OCI-M2 (cell line): ENCODE results near the gene ITGBL1.
"Not testable (repeated sequence)": the region's sequence is repeated elsewhere in the genome, so short reads cannot be mapped to it uniquely, and the experiment has no call there.

ENCODE experiments used
- DNase-seq: peaks from one replicate; lab custom pipeline; 2025; ENCODE audit not compliant: unreplicated experiment; lab: John Stamatoyannopoulos, UW

Gene ITGBL1

DNA sequence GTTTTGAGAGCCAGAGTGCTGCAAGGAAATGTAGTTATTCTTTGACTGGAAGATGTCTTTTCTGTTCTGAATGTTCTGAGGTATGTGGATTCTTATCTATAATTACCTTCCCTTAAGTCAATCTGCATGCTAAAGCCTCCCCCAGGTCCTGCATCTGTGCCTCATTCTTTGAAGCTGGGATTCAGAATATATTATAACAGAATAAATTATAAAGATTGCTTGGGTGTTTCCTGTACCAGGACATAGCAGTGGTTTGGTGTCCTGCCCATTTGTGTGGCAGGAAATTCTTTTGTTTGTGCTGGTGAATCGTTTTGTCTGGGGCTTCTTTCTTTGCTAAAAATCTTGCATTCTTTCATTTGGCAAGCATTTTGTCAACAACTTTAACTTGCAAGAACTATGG lies 60.2 kb downstream of the ITGBL1 start:
- DNase-seq, result no peak

DNA sequence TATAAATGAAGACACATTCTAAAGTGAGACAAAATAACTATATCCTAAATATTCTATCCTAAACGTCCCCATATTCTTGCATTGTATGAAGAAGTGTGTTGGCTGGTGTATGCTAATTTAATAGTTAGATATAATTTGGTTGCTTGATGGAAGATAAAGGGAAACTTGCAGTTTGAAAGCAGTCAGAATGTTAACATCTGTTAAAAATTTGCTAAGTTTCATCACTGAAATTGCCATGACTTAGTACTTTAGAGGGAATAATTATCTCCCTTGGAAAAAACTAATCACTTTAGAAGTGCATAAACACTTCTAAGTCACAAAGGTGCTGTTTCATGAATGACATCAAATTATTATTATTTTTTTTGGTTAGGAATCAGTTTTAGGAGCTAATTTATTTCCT lies 61.6 kb downstream of the ITGBL1 start:
- no peak for DNase-seq

DNA sequence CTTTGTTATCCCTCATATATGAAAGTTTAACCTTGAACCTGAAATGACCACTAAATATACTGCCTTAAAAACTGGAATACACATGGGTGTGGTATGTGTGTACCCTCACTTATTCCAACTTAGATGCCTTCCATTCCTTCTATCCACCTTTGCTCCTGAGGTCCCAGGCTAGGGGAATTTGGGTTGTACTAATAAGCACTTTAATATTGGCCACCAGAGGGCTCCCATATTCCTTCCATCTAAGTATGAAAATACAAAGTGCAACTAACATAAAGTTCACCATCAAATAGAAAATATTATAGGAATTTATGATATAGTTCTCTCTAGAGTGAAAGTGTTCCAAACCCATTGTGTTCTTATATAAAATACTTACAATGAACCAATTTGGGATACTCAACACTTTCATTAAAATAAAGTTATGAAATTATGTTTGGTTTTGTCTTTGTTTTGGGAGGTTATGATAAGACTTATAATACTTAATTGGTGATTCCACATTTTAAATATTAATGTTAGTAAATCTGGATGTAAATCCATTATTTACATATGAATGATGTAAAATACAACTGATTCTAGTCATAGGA lies 62.3 kb downstream of the ITGBL1 start:
- DNase-seq, result no peak

DNA sequence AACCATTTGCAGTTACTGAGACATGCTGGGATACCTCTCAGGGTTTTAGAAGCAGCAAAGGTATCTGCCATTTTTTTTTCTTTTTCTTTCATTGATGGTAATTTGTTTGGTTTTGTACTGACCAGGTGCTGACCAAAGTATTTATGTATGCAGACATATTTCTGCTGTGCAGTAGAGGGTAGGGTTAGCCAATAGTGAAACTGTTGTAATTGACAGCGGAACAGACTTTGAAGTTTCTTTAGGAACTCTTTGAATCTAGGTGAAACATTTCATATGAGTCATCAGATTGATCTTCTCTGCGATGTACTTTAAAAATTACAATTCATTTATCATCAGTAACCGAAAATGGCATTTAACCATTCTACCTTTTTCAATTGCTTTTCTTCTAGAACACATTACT lies 63.0 kb downstream of the ITGBL1 start:
- no peak for DNase-seq

DNA sequence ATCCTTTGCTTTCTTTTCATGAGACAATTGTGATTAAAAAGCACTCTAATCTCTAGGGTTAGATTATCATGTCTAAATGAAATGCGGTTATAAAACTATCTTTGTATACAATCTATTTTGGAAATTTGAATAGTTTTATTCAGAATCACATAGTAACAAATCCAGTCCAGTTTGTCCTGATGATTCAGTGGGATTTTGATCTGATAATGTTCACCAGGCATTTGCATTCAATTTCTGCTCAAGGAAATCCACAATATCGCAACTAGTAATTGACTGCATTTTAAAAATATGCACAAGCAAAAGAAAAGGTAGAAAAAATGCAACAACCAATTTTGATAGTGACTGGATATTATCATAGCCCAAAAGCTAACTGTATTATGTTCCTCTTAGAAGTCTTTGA lies 63.8 kb downstream of the ITGBL1 start:
- no peak for DNase-seq

DNA sequence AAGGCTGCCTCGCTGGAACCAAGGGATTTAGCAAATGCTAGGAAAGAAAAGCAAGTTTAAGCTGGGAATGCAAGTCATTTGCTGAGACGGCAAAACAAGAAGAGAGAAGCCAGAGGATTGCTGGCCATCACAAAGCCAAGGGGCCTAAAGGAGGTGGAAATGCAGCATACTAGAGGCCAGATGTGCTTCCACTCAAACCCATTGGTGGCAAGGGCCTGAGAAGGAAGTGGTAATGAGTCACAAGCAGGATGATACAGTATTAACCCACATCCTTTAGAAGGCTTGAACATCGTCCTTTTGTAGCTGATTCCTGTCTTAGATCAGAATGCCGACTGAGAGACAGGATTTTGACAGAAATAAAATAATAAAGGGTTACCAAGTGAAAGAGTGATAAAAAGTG lies 68.2 kb downstream of the ITGBL1 start:
- no peak for DNase-seq

DNA sequence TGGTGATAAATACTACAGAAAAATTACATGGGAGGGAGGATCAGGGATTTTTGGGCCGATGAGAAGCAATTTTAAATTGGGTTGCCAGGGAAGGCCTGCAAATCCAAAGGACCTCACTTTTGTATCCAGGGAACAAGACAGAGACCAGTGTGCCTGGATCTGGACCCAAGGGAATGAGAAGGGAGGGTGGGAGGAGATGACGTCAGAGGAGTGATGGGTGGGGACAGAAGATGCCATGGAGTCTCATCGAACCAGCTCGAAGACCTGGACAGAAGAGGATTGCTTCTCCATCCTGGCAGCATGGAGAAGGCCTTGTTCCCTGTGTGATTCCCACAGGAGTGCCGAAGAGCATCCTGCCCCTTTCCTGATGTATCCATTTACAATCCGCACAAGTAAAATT lies 68.9 kb downstream of the ITGBL1 start:
- no peak for DNase-seq

DNA sequence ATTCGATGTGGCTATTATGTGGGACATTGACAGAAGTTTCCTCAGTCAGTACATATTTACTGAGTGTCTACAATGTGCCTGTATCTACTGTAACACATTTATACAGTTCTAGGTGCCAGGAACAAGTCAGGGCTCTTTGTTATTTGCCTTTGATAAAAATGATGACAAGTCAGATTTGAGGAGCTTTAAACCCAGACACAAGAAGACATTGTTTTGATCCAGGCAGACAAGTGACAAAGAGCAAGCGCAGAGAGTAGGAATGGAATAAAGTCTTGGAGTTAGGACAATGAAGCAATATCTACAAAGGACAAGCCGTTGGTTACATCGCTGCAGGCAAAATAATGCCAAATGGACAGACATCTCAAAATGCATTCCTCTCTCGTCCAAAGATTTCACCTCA lies 70.1 kb downstream of the ITGBL1 start:
- DNase-seq, result no peak

DNA sequence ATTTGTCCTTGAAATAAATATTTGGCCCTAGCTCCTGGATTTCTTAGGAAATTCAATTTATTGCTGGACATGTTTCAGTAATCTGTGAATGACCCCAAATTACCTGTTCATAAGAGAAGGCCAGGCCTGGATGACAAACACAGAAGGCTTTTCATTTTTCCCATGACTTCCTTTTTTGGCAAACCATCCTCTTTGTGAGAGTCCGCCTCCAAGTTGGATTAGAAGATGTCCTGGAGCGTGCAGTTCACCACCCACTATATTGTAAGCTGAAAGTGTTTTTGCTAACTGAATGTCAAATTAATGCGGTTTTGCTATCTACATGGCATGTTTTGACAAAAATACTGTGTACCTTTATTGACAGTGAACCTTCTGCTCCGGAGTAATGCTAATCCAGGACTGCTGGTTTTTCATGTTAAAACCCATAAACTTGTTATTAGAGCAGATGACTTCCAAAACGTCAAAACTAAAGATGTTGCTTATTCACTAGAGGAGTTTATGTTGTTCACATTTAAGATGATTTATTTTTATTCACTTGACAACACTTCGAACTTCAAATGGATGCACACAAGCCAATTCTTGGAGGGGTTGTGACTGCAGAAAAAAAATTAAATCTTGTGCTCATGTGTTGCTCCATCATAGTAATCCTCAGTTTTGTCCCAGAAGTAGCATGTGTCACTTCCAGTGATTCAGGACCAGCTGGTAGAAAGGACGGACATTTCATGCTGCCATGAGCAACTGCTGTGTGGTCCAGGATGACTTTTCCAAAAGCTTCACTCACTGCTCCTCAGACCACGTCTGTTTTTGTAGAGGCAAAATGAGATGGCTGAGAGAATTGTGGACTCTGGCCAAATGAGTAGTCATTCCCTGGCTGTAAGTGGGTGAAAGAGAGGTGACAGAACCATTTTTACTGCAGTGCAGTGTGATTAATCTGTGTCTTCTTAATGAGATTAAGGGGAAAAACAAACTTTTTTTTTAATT lies 71.0 kb downstream of the ITGBL1 start:
- no peak for DNase-seq

DNA sequence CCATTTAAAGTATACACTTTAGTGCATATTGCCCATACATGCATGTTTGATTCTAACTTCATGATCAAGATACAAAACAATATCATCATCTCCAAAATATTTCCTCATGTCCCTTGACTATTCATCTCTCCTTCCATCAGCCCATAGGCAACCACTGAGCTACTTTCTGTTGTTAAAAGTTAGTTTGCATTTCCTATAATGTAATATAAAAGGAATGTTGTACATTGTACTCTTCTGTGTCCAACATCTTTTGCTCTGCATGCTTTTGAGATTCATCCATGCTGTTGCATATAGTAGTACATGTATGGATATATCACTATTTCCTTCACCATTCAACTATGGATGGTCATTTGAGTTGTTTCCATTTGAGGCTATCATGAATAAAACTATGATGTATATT lies 74.7 kb downstream of the ITGBL1 start:
- no peak for DNase-seq

DNA sequence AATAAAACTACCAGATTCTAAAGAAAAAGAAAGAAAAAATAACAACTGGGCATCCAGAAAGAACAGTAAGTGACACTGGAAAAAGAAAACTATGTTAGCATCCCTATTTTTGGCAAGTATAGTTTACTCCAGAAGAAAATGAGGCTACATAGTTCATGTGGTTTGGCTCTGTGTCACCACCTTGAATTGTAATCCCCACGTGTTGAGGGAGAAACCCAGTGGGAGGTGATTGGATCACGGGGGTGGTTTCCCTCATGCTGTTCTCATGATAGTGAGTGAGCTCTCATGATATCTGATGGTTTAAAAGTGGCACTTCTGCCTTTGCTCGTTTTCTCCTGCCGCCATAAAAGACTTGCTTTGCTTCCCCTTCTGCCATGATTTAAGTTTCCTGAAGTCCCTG lies 76.9 kb downstream of the ITGBL1 start:
- no peak for DNase-seq

DNA sequence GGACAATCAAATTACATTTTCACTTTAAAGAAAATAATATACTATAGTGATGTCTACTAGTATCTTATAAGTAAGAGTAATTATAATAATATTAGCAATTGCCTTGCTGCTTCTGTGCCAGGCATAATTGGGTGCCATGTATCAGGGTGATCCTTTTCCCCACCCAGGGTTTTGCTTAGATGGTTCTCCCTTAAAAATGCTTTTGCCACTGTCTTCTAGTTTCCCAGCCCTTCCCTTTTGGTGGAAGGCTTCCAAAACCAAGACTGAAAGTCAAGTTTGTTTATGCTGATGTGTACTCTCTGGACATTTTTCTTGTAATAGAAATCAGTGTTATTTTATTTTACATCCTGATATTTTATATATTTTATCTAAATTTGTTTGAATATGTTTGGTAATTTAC lies 77.8 kb downstream of the ITGBL1 start:
- DNase-seq, result no peak

DNA sequence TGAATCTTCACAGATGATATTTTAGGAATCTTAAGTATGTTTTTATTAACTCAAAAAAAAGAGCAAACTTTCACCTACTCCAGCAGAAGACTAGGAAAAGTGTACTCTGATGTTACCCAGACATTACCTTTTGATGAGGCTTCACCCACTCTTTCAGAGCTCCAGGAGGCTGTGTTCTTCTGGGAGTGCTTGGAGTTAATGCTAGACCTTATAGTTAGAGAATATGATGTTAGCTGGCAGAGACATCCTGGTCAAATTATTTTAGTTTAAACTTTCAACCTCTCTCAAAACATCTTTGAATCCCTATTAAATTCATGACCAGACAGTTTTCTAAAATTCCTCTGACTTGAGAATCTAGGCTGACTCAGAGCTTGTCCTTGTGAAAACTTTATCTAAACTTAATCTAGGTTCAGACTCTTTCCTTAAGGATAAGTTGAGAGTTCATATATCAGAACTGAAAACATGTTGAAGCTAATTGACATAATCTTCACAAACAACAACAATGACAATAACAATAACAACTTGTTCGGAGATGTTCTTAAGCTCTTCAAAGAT lies 82.8 kb downstream of the ITGBL1 start:
- DNase-seq, result no peak

DNA sequence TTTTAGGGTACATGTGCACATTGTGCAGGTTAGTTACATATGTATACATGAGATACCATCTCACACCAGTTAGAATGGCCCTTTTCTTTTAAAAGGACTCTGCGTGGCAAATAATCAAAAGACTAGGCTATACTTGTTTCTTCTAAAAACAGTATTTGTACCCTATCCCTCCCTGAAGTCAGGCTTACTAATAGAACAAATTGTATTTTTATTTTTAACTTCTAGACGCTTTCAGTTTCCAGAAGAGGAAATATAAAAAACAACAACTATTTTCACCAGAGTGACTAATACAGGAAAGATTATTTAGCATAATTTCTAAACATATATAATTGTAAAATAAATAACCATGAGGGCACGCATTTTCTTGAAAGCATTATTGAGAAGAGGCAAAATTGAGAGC lies 83.6 kb downstream of the ITGBL1 start:
- DNase-seq, result no peak

DNA sequence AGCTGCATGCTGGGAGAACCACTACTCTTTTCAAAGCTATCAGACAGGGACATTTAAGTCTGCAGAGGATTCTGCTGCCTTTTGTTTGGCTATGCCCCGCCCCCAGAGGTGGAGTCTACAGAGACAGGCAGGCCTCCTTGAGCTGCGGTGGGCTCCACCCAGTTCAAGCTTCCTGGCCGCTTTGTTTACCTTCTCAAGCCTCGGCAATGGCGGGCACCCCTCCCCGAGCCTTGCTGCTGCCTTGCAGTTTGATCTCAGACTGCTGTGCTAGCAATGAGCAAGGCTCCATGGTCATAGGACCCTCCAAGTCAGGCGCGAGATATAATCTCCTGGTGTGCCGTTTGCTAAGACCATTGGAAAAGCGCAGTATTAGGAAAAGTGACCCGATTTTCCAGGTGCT lies 92.1 kb downstream of the ITGBL1 start:
- DNase-seq, result not testable (repeated sequence)

DNA sequence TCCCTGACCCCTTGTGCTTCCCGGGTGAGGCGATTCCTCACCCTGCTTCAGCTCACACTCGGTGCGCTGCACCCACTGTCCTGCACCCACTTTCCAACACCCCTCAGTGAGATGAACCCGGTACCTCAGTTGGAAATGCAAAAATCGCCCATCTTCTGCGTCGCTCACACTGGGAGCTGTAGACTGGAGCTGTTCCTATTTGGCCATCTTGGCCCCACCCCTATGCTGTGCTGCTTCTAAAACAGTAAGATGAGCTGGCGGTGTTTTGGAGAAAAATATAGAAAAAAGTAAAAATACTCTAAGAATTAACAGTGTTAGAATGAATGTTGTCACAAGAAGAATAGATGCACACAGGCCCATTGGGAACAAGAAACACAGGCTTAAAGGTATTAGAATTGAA lies 92.5 kb downstream of the ITGBL1 start:
- DNase-seq, result no peak

DNA sequence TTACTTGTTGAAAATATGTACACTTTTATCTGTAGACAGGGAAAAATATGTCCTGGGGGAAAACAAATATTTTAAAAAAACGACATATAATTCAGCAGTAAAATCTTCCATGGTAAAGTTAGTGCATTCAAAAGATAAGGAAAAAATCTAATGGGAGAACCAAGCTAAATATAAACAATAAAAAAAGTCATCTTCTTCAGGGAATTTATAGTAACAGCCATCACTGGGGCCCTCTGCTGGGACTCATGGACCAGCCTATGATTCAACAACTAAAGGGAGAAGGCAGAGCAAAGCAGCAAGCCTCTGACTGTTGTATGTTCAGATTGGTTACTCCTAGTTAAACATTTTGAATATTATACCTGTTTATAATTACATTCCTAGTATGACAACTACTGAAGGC lies 93.0 kb downstream of the ITGBL1 start:
- DNase-seq, result no peak

DNA sequence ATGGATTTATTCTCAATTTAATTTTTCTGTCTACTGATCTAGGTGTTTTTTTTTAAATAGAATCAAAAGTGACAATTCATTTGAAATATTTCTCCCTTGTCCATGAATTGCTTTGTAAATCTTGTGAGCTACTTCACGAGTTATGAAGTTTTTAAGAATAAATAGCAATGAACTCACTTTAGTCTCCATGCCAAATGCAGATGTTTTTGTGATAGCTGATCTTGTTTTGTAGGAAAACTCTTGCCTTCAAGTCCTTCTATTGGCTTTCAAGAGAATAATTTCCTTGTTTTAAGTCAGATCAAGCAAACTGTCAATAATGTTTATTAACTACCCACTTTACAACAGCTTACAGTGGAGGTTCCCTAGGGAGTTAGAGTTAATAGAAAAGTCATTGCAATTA lies 99.8 kb downstream of the ITGBL1 start:
- DNase-seq, result no peak

DNA sequence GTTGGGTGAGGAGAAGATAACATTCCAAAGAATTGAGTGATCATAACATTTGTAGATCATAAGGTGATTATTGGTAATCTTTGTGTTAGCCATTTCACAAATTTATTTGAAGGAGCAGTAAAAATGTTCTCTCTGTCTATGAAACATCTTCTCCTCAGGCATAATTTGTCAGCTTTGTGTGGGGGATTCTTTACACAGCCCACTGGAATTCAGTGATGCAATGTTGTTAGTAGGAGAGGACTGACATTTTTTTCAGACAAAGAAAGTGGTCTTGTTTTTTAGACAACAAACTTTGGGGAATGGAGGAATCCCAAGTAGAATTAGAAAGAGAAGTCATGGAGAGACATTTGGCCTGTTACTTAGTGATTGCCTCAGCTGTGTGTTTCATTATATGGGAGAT lies 100.3 kb downstream of the ITGBL1 start:
- DNase-seq, result no peak

DNA sequence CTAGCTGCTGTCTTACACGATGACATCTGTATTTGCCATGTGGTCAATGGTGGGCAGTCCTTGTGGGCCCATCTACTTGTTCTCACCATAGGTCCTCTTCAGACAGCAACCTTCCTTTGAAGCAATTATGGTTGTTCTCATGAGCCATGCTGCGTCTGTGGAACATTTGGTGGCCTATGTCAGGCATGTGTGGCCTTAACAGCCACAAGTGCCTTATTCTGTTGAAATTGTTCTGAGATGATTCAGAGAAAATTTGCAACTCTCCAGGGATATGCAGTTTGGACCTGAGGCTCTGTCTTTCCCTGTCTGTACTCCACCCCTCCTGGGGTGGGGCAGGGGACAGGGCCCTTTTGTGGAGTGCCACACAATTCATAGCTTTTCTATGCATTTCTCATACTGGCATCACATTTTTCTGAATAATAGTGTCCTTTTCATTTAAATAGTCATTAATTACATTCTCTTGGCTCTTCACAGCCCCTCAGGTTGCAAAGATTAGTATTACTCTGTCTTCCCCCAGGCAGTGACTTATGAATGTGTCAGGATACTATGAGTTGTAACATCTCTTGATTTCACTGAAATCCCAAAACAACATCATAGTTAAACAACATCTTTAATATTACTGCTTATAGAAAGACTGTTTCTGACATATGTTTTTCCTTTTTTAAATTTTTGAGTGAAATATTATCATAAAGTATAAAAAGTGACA lies 102.1 kb downstream of the ITGBL1 start:
- DNase-seq, result no peak

DNA sequence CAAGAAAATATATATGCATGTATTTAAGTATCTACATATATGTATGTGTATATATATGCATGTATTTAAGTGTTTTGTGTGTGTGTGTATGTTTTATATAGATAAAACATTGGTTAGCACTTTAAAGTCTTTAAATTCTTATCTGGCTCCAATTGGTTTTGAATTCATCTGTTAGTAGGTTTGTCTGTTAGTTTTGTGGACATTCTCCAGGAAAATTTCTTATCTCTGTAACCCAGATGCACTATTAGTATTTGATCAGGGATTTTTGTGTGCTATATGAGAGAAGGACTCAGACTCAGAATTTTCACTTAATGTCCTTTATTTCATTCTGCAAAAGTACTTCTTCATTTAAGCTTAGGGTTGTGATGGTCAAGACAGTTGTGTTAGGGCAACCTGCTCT lies 103.1 kb downstream of the ITGBL1 start:
- no peak for DNase-seq

DNA sequence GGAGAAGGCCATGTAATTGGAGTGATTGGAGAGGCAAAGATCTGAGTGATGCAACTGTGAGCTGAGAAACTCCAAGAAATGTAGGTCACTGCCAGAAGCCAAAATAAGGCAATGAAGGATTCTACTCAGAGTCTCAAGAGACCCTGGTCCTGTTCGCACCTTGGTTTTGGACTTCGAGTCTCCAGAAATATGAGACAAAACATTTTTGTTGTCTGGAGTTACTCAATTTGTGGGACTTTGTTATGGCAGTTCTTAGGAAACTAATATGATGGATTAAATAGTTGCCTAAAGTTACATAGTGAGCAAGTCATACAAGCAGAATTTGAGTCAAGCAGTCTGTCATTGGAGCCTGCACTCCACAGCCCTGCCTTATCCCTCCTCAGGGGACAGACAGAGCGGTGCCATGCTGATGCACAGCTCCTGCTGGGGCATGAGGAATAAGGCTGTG lies 104.2 kb downstream of the ITGBL1 start:
- no peak for DNase-seq
